ENCODE data around the gene SLC7A7. TPM values are rescaled to one million over a fixed set of nuclear protein-coding genes. Genes with fewer than 3 reads are reported as not detected.

Gene SLC7A7
- total and polyA plus RNA-seq, 4 donors, result 2.8 to 14.3 (median 8.8) TPM

- H3K4me1 ChIP-seq (ENCODE audit: control insufficient read depth in 4 of 4, insufficient read depth in 4 of 4, low read length in 3 of 4), result peaks cover 3 to 18% (median 5%) of the 10 kb centered on the region in 4 donors
- H3K36me3 ChIP-seq (ENCODE audit: control insufficient read depth in 4 of 4, insufficient read depth in 3 of 4, low read depth in 1 of 4, low read length in 3 of 4), result peaks cover 3 to 11% (median 5%) of the 10 kb centered on the region in 4 donors
- H3K27ac ChIP-seq (ENCODE audit: low read depth in 1 of 2, low read length in 2 of 2), result peak overlapping the region in 1 of 2 donors; percentile 73
- no peak overlapping the region for H3K9ac ChIP-seq (ENCODE audit: low read depth in 1 of 2, low read length in 2 of 2)
- no peak overlapping the region for H3K4me3 ChIP-seq (ENCODE audit: low read depth in 1 of 3, low read length in 3 of 3)
- 89% methylated on average over 3 of the region's 3 CpGs for WGBS
- DNase-seq (ENCODE audit: low spot score), result no peak
- TF ChIP-seq YY1 (IDR thresholded peaks at IDR 0.05) (no peak), JUND (IDR thresholded peaks at IDR 0.05) (no peak), EGR1 (IDR thresholded peaks at IDR 0.05; ENCODE audit: low read depth in 2 of 2) (no peak), HNF4G (IDR thresholded peaks at IDR 0.05) (no peak), ZBTB33 (IDR thresholded peaks at IDR 0.05) (no peak), RAD21 (IDR thresholded peaks at IDR 0.05) (no peak), FOXA1 (IDR thresholded peaks at IDR 0.05) (no peak), TAF1 (conservative IDR thresholded peaks at IDR 0.05) (no peak), SP1 (IDR thresholded peaks at IDR 0.05) (no peak), HNF4A (conservative IDR thresholded peaks at IDR 0.05) (no peak), ATF3 (IDR thresholded peaks at IDR 0.05) (no peak), GABPA (IDR thresholded peaks at IDR 0.05 in 1 of 2, conservative IDR thresholded peaks at IDR 0.05 in 1 of 2) (no peak), CTCF (IDR thresholded peaks at IDR 0.05; ENCODE audit: low read depth, low read length, missing input control) (no peak), REST (IDR thresholded peaks at IDR 0.05) (no peak), NR2F2 (IDR thresholded peaks at IDR 0.05) (no peak), FOXA2 (IDR thresholded peaks at IDR 0.05) (no peak)
- no peaks in the 10 kb centered on the region for H3K9me3 ChIP-seq (ENCODE audit: control insufficient read depth in 4 of 4, low read length in 3 of 4)
- no peaks in the 10 kb centered on the region for H3K27me3 ChIP-seq (ENCODE audit: control insufficient read depth in 4 of 4, insufficient read depth in 4 of 4, low read length in 3 of 4)
Measured at GRCh38 chr14:22835505-22835904, 20.3 kb upstream of the SLC7A7 start.

- WGBS, result 36% methylated on average over 3 of the region's 3 CpGs
- Histone ChIP-seq H3K27ac (ENCODE audit: low read depth in 1 of 2, low read length in 2 of 2) (no peak overlapping the region), H3K9ac (ENCODE audit: low read depth in 1 of 2, low read length in 2 of 2) (peak overlapping the region; percentile 44 to 68), H3K27me3 (ENCODE audit: control insufficient read depth in 4 of 4, insufficient read depth in 4 of 4, low read length in 3 of 4) (no peaks in the 10 kb centered on the region), H3K4me1 (ENCODE audit: control insufficient read depth in 4 of 4, insufficient read depth in 4 of 4, low read length in 3 of 4) (peaks cover 0 to 10% (median 8%) of the 10 kb centered on the region in 4 donors), H3K36me3 (ENCODE audit: control insufficient read depth in 4 of 4, insufficient read depth in 3 of 4, low read depth in 1 of 4, low read length in 3 of 4) (peaks cover 3 to 11% (median 5%) of the 10 kb centered on the region in 4 donors), H3K4me3 (ENCODE audit: low read depth in 1 of 3, low read length in 3 of 3) (peak overlapping the region; percentile 68 to 95 (median 94)), H3K9me3 (ENCODE audit: control insufficient read depth in 4 of 4, low read length in 3 of 4) (no peaks in the 10 kb centered on the region)
- DNase-seq (ENCODE audit: low spot score), result no peak
- TF ChIP-seq ZBTB33 (IDR thresholded peaks at IDR 0.05) (no peak), SP1 (IDR thresholded peaks at IDR 0.05) (no peak), MAX (IDR thresholded peaks at IDR 0.05) (no peak), EGR1 (IDR thresholded peaks at IDR 0.05; ENCODE audit: low read depth in 2 of 2) (no peak), ATF3 (IDR thresholded peaks at IDR 0.05) (no peak), FOXA1 (IDR thresholded peaks at IDR 0.05) (no peak), FOXA2 (IDR thresholded peaks at IDR 0.05) (no peak), HNF4A (conservative IDR thresholded peaks at IDR 0.05) (no peak), REST (IDR thresholded peaks at IDR 0.05) (no peak), GABPA (IDR thresholded peaks at IDR 0.05 in 1 of 2, conservative IDR thresholded peaks at IDR 0.05 in 1 of 2) (no peak)
Measured at GRCh38 chr14:22830443-22831010, 15.3 kb upstream of the SLC7A7 start.

Measured in liver (tissue), 9 donors.